HCT116 (cell line): ENCODE data around the gene COX7A2L. TPM values are rescaled to one million over a fixed set of nuclear protein-coding genes. Genes with fewer than 3 reads are reported as not detected.

ENCODE experiments used
- ATAC-seq: fragments of 200-7000 bp; cut with Tn5 transposase; 2 replicates; pipeline ENCODE4 v1.9.1; 2020; ENCODE audit warnings: mild to moderate bottlenecking, moderate library complexity
- BruUV-seq: library from RNA; stranded (reverse); fragments of 400-500 nt; replicated peaks from 2 replicates; lab custom pipeline; 2021; lab: Mats Ljungman, UMichigan
- CTCF ChIA-PET: fragments of 300-600 bp; sonication (Branson Sonifier 250); formaldehyde crosslinking; loops from one replicate; lab custom pipeline; 2021; ENCODE audit warnings: antibody characterized with exemption; lab: Charles Lee
- POLR2A ChIA-PET: fragments of 300-600, 350-600 bp; sonication (Branson Sonifier 250); formaldehyde crosslinking; loops from one replicate; lab custom pipeline; 2021; ENCODE audit warnings: antibody characterized with exemption; lab: Charles Lee
- RAD21 ChIA-PET, 2 experiments: fragments of 300-600 bp; sonication (Branson Sonifier 250); formaldehyde crosslinking; loops; one replicate each; lab custom pipeline; 2023; ENCODE audit warnings: low total read pairs in 2 of 2; ENCODE audit not compliant: uncharacterized antibody in 2 of 2, unreplicated experiment in 2 of 2, low non-redundant PET in 1 of 2; lab: Charles Lee
- DNase-seq: peaks from one replicate; pipeline ENCODE4 v3.0.0-alpha.2; 2010; ENCODE audit warnings: low read depth, low spot score
- H2AFZ ChIP-seq: fragments of 200-600 bp; shearing (Covaris generic), sonication (generic); 2 replicates; pipeline ENCODE4 v1.6.1; 2017; ENCODE audit warnings: low read depth, mixed run types, mixed read lengths, antibody characterized with exemption, low read length; ENCODE audit not compliant: poor library complexity, severe bottlenecking
- H3K27ac ChIP-seq: 2 replicates; pipeline ENCODE4 v1.5.1; 2012; ENCODE audit warnings: low read depth, low read length
- H3K27me3 ChIP-seq: fragments of 200-600 bp; sonication (generic); 2 replicates; pipeline ENCODE4 v1.6.1; 2016; ENCODE audit warnings: mixed run types, low read length, mixed read lengths; ENCODE audit not compliant: insufficient read depth
- H3K36me3 ChIP-seq, 2 experiments: fragments of 200-500 bp in 1 of 2; fragments of 200-600 bp in 1 of 2; sonication (Bioruptor generic) in 1 of 2; sonication (generic) in 1 of 2; 2 replicates each; pipeline versions ENCODE4 v1.5.1 to v1.6.1; 2014 to 2016; ENCODE audit warnings: low read length in 2 of 2, inconsistent platforms in 1 of 2, mixed read lengths in 1 of 2, mixed run types in 1 of 2; ENCODE audit not compliant: insufficient read depth in 2 of 2, control insufficient read depth in 1 of 2
- H3K4me1 ChIP-seq, 2 experiments: fragments of 200-600 bp in 1 of 2; sonication (generic) in 1 of 2; 2 replicates each; pipeline versions ENCODE4 v1.5.1 to v1.6.1; 2012 to 2017; ENCODE audit warnings: low read length in 2 of 2, inconsistent platforms in 1 of 2, mild to moderate bottlenecking in 1 of 2, mixed read lengths in 1 of 2, mixed run types in 1 of 2, moderate library complexity in 1 of 2; ENCODE audit not compliant: insufficient read depth in 2 of 2, control insufficient read depth in 1 of 2
- H3K4me2 ChIP-seq: fragments of 200-600 bp; sonication (generic); 2 replicates; pipeline ENCODE4 v1.6.1; 2017; ENCODE audit warnings: mixed run types, low read length, mixed read lengths
- H3K4me3 ChIP-seq, 2 experiments: fragments of 200-600 bp in 1 of 2; sonication (generic) in 1 of 2; replicated peaks in 1 of 2; 2 replicates each; pipeline ENCODE4 v1.5.1; 2011 to 2016; ENCODE audit warnings: low read length in 2 of 2, control low read depth in 1 of 2, low read depth in 1 of 2, mild to moderate bottlenecking in 1 of 2, mixed read lengths in 1 of 2, mixed run types in 1 of 2
- H3K79me2 ChIP-seq: fragments of 200-600 bp; sonication (generic); 2 replicates; pipeline ENCODE4 v1.6.1; 2017; ENCODE audit warnings: mild to moderate bottlenecking, mixed run types, low read length, moderate library complexity, mixed read lengths; ENCODE audit not compliant: insufficient read depth
- H3K9ac ChIP-seq: fragments of 200-600 bp; sonication (generic); 2 replicates; pipeline ENCODE4 v1.6.1; 2016; ENCODE audit warnings: low read length, mixed read lengths
- H3K9me2 ChIP-seq: fragments of 200-600 bp; sonication (generic), shearing (Covaris generic); 2 replicates; pipeline ENCODE4 v1.6.1; 2017; ENCODE audit warnings: mixed run types, mild to moderate bottlenecking, moderate library complexity; ENCODE audit not compliant: insufficient read depth
- H3K9me3 ChIP-seq, 2 experiments: fragments of 200-500 bp in 1 of 2; fragments of 200-600 bp in 1 of 2; sonication (Bioruptor generic) in 1 of 2; sonication (generic) in 1 of 2; 2 replicates each; pipeline ENCODE4 v1.6.1; 2014 to 2017; ENCODE audit warnings: low read length in 2 of 2, mixed read lengths in 2 of 2, inconsistent platforms in 1 of 2, low read depth in 1 of 2, mild to moderate bottlenecking in 1 of 2, mixed run types in 1 of 2, moderate library complexity in 1 of 2; ENCODE audit not compliant: control insufficient read depth in 1 of 2, insufficient read depth in 1 of 2
- H4K20me1 ChIP-seq: fragments of 200-600 bp; sonication (generic), shearing (Covaris generic); 2 replicates; pipeline ENCODE4 v1.6.1; 2017; ENCODE audit warnings: mixed run types, mild to moderate bottlenecking, moderate library complexity; ENCODE audit not compliant: insufficient read depth
- ATF3 ChIP-seq: IDR thresholded peaks from 2 replicates; pipeline ENCODE4 v1.6.1; 2012
- CBX3 ChIP-seq: IDR thresholded peaks from 2 replicates; pipeline ENCODE4 v1.6.1; 2012; ENCODE audit warnings: low read depth
- ELF1 ChIP-seq: IDR thresholded peaks from 2 replicates; pipeline ENCODE4 v1.6.1; 2012; ENCODE audit warnings: low read depth, borderline replicate concordance
- EZH2 ChIP-seq: fragments of 200-600 bp; sonication (generic); IDR thresholded peaks from 2 replicates; pipeline ENCODE4 v1.6.1; 2017; ENCODE audit warnings: antibody characterized with exemption, mixed run types
- EZH2phosphoT487 ChIP-seq: fragments of 200-600 bp; IDR thresholded peaks from 2 replicates; pipeline ENCODE4 v1.6.1; 2018; ENCODE audit warnings: antibody characterized with exemption, borderline replicate concordance
- FOSL1 ChIP-seq: IDR thresholded peaks from 2 replicates; pipeline ENCODE4 v1.6.1; 2012; ENCODE audit warnings: low read depth
- POLR2A ChIP-seq: IDR thresholded peaks from 2 replicates; pipeline ENCODE4 v1.7.0; 2011; ENCODE audit warnings: borderline replicate concordance; ENCODE audit not compliant: insufficient read depth, insufficient read length; ENCODE audit errors: extremely low read depth
- POLR2AphosphoS5 ChIP-seq: IDR thresholded peaks from 2 replicates; pipeline ENCODE4 v1.6.1; 2011; ENCODE audit warnings: mild to moderate bottlenecking, low read depth, low read length, moderate library complexity
- RAD21 ChIP-seq: IDR thresholded peaks from 2 replicates; pipeline ENCODE4 v1.6.1; 2012; ENCODE audit warnings: low read depth, mild to moderate bottlenecking
- SIN3A ChIP-seq: IDR thresholded peaks from 2 replicates; pipeline ENCODE4 v1.6.1; 2012; ENCODE audit warnings: low read depth
- SP1 ChIP-seq: IDR thresholded peaks from 2 replicates; pipeline ENCODE4 v1.6.1; 2012; ENCODE audit warnings: low read depth
- SRF ChIP-seq: IDR thresholded peaks from 2 replicates; pipeline ENCODE4 v1.6.1; 2012; ENCODE audit warnings: low read depth
- YY1 ChIP-seq: IDR thresholded peaks from 2 replicates; pipeline ENCODE4 v1.6.1; 2011; ENCODE audit warnings: low read length, low read depth, moderate library complexity, mild to moderate bottlenecking; ENCODE audit not compliant: insufficient replicate concordance; ENCODE audit errors: extremely low read depth
- ZBTB33 ChIP-seq: IDR thresholded peaks from 2 replicates; pipeline ENCODE4 v1.6.1; 2011; ENCODE audit warnings: mild to moderate bottlenecking, low read length, moderate library complexity; ENCODE audit not compliant: insufficient replicate concordance; ENCODE audit errors: extremely low read depth
- intact Hi-C: fragments of 100-400 bp; cut with micrococcal nuclease; formaldehyde crosslinking; loops from 2 replicates; pipeline ENCODE4 v1.10.0; 2022
- total RNA-seq: library from RNA; stranded (reverse); gene quantifications from one replicate; pipeline ENCODE4 v1.2.1, GENCODE V29; 2021; ENCODE audit not compliant: unreplicated experiment
- TF ChIP-seq, protein P1 (sequence below), 3 experiments: fragments of 200-600 bp in 1 of 3; sonication (generic) in 1 of 3; IDR thresholded peaks in 2 of 3; conservative IDR thresholded peaks in 1 of 3; 2 replicates each; pipeline ENCODE4 v1.5.1; 2012 to 2017; ENCODE audit warnings: low read depth in 2 of 3, low read length in 2 of 3, antibody characterized with exemption in 1 of 3, borderline replicate concordance in 1 of 3, control low read depth in 1 of 3, mild to moderate bottlenecking in 1 of 3, mixed read lengths in 1 of 3, mixed run types in 1 of 3, moderate library complexity in 1 of 3; ENCODE audit not compliant: insufficient read depth in 1 of 3
- TF ChIP-seq, protein P2 (sequence below): IDR thresholded peaks from 2 replicates; pipeline ENCODE4 v1.6.1; 2012

Gene COX7A2L
- total RNA-seq, 1 experiment from 2014 or later, result 104 TPM

GRCh38 chr2:42372474-42373200, 11.6 kb upstream of the COX7A2L start:
- no peak for DNase-seq
- Histone ChIP-seq H3K79me2 (no peaks in the 10 kb centered on the region), H3K27me3 (no peaks in the 10 kb centered on the region), H3K9ac (no peak overlapping the region), H3K4me2 (no peak overlapping the region), H3K27ac (no peak overlapping the region), H3K9me2 (no peaks in the 10 kb centered on the region), H3K36me3 (no peaks in the 10 kb centered on the region), H3K9me3 (no peaks in the 10 kb centered on the region), H3K4me3 (no peak overlapping the region), H3K4me1 (no peaks in the 10 kb centered on the region), H2AFZ (no peak overlapping the region), H4K20me1 (no peaks in the 10 kb centered on the region)
- intact Hi-C loops, result no loop called here
- ChIA-PET CTCF (no interaction called here), RAD21 (no interaction called here), POLR2A (no interaction called here)
- ATAC-seq, result no peak
- TF ChIP-seq, protein P1, sequence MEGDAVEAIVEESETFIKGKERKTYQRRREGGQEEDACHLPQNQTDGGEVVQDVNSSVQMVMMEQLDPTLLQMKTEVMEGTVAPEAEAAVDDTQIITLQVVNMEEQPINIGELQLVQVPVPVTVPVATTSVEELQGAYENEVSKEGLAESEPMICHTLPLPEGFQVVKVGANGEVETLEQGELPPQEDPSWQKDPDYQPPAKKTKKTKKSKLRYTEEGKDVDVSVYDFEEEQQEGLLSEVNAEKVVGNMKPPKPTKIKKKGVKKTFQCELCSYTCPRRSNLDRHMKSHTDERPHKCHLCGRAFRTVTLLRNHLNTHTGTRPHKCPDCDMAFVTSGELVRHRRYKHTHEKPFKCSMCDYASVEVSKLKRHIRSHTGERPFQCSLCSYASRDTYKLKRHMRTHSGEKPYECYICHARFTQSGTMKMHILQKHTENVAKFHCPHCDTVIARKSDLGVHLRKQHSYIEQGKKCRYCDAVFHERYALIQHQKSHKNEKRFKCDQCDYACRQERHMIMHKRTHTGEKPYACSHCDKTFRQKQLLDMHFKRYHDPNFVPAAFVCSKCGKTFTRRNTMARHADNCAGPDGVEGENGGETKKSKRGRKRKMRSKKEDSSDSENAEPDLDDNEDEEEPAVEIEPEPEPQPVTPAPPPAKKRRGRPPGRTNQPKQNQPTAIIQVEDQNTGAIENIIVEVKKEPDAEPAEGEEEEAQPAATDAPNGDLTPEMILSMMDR (IDR thresholded peaks at IDR 0.05 in 2 of 3, conservative IDR thresholded peaks at IDR 0.05 in 1 of 3; ENCODE audit: borderline replicate concordance in 1 of 3, insufficient read depth in 1 of 3, low read depth in 2 of 3, low read length in 2 of 3), result no peak
- TF ChIP-seq SP1 (no peak), RAD21 (no peak), POLR2A (no peak), FOSL1 (no peak), ZBTB33 (no peak), ELF1 (no peak), SRF (no peak), YY1 (no peak), EZH2 (no peak), SIN3A (no peak), CBX3 (no peak), ATF3 (no peak), EZH2phosphoT487 (no peak), POLR2AphosphoS5 (no peak)
- TF ChIP-seq, protein P2, sequence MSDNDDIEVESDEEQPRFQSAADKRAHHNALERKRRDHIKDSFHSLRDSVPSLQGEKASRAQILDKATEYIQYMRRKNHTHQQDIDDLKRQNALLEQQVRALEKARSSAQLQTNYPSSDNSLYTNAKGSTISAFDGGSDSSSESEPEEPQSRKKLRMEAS, result no peak
- BruUV-seq, result no TSS peak
